Fibroblast of the conjunctiva (primary cell): Measurements from ENCODE around the gene CLDN11.

Experiments used
- DNase-seq: peaks from one replicate; pipeline ENCODE4 v3.0.0-alpha.2; 2010; ENCODE audit warnings: low read depth

CLDN11 gene

GRCh38 chr3:170418422-170419398 is at the start of gene CLDN11:
Gene CLDN11, plus strand, starts transcription at chr3:170418868. Its CDS starts 199 bp downstream, at chr3:170419067.
- peak; percentile 59 for DNase-seq

- no peak for DNase-seq
These were observed 49.7 kb upstream of the CLDN11 start for GRCh38 chr3:170368921-170369320.

GRCh38 chr3:170372190-170372879 is 46.3 kb upstream of the CLDN11 start:
- DNase-seq: no peak

- DNase-seq: no peak
These were observed 35.1 kb upstream of the CLDN11 start for GRCh38 chr3:170383567-170383966.

GRCh38 chr3:170386468-170386867 is 32.2 kb upstream of the CLDN11 start:
- DNase-seq: no peak

GRCh38 chr3:170387950-170388349 is 30.7 kb upstream of the CLDN11 start:
- DNase-seq: no peak

GRCh38 chr3:170391108-170391507 is 27.6 kb upstream of the CLDN11 start:
- DNase-seq: no peak

GRCh38 chr3:170397685-170398084 is 21.0 kb upstream of the CLDN11 start:
- DNase-seq: no peak

GRCh38 chr3:170405101-170405500 is 13.6 kb upstream of the CLDN11 start:
- no peak for DNase-seq

GRCh38 chr3:170410428-170411029 is 8.1 kb upstream of the CLDN11 start:
- no peak for DNase-seq

- DNase-seq: no peak
These were observed 5.4 kb upstream of the CLDN11 start for GRCh38 chr3:170413291-170413690.

- DNase-seq: peak; percentile 89
These were observed 4.4 kb upstream of the CLDN11 start for GRCh38 chr3:170414202-170414663.

- DNase-seq: no peak
These were observed 1.6 kb upstream of the CLDN11 start for GRCh38 chr3:170417090-170417489.

GRCh38 chr3:170419557-170420087 is 954 bp downstream of the CLDN11 start:
- DNase-seq: no peak

GRCh38 chr3:170420307-170420821 is 1.7 kb downstream of the CLDN11 start:
- DNase-seq: no peak

GRCh38 chr3:170421111-170421641 is 2.5 kb downstream of the CLDN11 start:
- no peak for DNase-seq

GRCh38 chr3:170421758-170422157 is 3.1 kb downstream of the CLDN11 start:
- DNase-seq: no peak

- no peak for DNase-seq
These were observed 4.4 kb downstream of the CLDN11 start for GRCh38 chr3:170423001-170423615.

- DNase-seq: no peak
These were observed 6.2 kb downstream of the CLDN11 start for GRCh38 chr3:170424879-170425278.

GRCh38 chr3:170425491-170426239 is 7.0 kb downstream of the CLDN11 start:
- DNase-seq: no peak
